ENCODE results near the gene MYO15A. TPM values are rescaled to one million over a fixed set of nuclear protein-coding genes. Genes with fewer than 3 reads are reported as not detected.

Gene MYO15A, protein sequence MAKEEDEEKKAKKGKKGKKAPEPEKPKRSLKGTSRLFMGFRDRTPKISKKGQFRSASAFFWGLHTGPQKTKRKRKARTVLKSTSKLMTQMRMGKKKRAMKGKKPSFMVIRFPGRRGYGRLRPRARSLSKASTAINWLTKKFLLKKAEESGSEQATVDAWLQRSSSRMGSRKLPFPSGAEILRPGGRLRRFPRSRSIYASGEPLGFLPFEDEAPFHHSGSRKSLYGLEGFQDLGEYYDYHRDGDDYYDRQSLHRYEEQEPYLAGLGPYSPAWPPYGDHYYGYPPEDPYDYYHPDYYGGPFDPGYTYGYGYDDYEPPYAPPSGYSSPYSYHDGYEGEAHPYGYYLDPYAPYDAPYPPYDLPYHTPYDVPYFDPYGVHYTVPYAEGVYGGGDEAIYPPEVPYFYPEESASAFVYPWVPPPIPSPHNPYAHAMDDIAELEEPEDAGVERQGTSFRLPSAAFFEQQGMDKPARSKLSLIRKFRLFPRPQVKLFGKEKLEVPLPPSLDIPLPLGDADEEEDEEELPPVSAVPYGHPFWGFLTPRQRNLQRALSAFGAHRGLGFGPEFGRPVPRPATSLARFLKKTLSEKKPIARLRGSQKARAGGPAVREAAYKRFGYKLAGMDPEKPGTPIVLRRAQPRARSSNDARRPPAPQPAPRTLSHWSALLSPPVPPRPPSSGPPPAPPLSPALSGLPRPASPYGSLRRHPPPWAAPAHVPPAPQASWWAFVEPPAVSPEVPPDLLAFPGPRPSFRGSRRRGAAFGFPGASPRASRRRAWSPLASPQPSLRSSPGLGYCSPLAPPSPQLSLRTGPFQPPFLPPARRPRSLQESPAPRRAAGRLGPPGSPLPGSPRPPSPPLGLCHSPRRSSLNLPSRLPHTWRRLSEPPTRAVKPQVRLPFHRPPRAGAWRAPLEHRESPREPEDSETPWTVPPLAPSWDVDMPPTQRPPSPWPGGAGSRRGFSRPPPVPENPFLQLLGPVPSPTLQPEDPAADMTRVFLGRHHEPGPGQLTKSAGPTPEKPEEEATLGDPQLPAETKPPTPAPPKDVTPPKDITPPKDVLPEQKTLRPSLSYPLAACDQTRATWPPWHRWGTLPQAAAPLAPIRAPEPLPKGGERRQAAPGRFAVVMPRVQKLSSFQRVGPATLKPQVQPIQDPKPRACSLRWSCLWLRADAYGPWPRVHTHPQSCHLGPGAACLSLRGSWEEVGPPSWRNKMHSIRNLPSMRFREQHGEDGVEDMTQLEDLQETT (N-terminal part only)
- total RNA-seq: 0.19 TPM in 1 of 2 replicates, not detected in the other

DNA sequence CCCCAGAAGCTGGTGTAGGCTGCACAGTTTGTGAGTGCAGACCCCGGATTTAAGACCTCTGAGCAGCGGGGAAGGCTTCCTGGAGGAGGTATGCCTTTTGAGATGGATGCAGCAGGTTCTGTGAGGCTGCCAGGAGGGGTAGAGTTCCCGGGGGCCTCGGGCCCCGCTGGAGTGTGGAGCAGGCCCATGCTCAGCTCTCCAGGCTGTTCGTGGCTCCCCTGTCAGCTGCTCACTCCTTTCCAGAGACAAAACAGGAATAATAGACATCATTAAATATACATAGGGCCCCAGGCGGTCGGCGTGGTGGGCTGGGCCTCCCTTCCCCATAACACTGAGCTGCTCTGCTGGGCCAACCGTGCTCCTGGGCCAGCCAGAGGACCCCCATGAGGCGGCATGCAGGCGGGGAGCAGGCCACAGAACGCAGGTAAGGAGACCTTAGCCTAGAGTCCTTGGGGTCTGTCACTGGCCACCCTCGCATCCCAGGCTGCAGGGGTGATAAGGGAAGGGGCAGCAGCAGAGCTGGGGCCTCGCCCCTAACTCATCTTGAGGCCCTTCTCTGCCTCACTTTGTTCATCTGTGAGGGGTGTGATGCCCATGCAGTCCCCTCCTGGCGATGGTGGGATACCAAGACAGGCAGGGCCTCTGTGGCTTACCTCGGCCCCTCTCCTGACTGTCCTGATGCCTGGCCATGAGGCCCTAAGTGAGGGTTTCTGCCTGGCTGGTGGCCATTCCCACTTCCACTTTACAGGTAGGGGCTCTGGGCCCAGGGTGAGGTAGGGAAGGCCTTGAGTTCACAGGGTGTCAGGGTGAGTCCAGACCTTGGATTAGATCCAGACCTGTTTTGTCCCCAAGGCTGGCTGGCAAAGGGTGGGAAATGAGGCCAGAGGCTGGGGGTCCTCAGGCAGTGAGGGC, at the start of gene MYO15A:
MYO15A (plus strand) TSS at position 356 of the 912 bp plus-strand sequence. CDS start 10,045 bp downstream, outside the sequence.

GRCh38 chr17:18087610-18088491, 20.7 kb upstream of the MYO15A start, which contains the start of gene DRG2:
Gene DRG2, plus strand, starts transcription at chr17:18087948. Its CDS starts 76 bp downstream, at chr17:18088024.

DNA sequence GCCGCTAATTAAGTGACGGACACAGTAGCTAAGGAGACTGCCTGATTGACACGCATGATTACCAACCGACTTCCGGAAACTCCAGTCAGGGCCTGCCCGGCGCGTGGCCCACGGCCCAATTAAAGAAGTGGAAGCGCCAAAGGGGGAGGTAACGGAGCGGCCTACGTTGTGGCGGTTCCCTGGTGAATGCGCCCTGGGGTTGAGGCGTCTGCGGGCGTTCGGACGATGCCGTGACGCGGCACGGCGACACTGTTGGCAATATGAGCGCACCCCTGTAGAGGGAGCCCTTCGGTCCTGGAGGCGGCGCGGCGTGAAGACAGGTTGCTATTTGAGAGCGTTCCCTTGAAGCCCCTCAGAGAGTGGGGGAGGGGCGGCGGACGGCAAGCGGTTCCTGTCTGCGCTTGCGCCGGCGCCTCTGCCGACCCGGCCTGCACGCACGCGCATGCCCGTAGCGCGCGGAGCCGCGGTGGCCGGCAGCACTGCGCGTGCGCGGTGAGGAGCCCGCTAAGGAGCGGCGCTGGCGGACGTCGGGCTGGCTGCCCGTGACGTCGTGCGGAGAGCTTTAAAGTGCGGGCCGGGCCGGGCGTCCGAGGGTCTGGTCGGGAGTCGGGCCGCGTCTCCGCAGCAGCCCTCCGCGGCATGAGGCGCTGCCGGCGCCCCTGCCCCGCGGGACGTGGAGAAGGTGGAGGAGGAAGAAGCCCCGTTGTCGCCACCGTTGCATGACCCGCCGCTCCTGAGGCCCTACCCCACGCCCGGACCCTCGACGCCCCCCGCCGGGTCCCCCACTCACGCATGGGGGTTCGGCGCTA, 75.0 kb downstream of the MYO15A start, which contains the start of gene ALKBH5:
ALKBH5 (plus strand) TSS at position 495 of the 809 bp plus-strand sequence. CDS start 416 bp downstream, outside the sequence.

DNA sequence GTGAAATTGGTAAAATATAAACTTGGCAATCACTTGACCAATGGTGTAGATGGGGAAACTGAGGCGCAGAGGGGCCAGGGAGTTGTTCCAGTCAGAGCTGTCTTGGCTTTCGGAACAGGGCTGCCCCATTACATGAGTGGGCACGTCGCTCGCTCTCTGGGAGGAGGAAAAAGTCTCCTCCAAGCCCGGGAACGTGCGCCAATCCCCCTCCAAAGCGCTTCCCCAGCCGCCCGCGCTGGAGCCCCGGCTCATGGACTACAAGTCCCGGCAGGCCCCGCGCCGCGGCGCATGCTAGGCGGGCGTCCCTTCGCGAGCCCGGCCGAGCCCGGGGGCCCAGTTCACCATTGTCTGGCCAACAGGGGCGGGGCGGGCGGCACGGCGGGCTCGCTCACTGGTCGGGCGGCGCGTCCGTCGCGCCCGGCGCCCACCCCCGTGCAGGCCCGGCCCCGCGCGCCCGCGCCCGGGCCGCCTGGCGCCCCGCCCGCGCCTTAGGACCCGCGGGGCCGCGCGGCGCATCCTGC, 116.6 kb downstream of the MYO15A start, which contains the start of gene LLGL1:
LLGL1 (plus strand) TSS at position 515 of the 521 bp plus-strand sequence. CDS start 48 bp downstream, outside the sequence.

Other genes with a start within 250 kb of the MYO15A start
- 15.9 and 28.1 TPM in 2 replicates for gene TOM1L2, start 136.4 kb upstream of the MYO15A start, total RNA-seq
- gene DRC3, start 135.9 kb upstream of the MYO15A start, total RNA-seq: 1.3 and 1.5 TPM in 2 replicates
- 16.6 and 17.5 TPM in 2 replicates for gene ATPAF2, start 69.6 kb upstream of the MYO15A start, total RNA-seq
- gene GID4, start 69.3 kb upstream of the MYO15A start, total RNA-seq: 4.8 and 6.7 TPM in 2 replicates
- 38.8 and 40.3 TPM in 2 replicates for gene DRG2, start 20.8 kb upstream of the MYO15A start, total RNA-seq
- 78.5 and 100 TPM in 2 replicates for gene ALKBH5, start 75.1 kb downstream of the MYO15A start, total RNA-seq
- 31.3 and 35.6 TPM in 2 replicates for gene LLGL1, start 116.9 kb downstream of the MYO15A start, total RNA-seq
- 549 and 591 TPM in 2 replicates for gene FLII, start 150.0 kb downstream of the MYO15A start, total RNA-seq
- gene MIEF2, start 151.9 kb downstream of the MYO15A start, total RNA-seq: 9.6 and 13.5 TPM in 2 replicates
- gene TOP3A, start 206.2 kb downstream of the MYO15A start, total RNA-seq: 17.6 and 19.9 TPM in 2 replicates
- 13.0 and 15.7 TPM in 2 replicates for gene SMCR8, start 206.5 kb downstream of the MYO15A start, total RNA-seq